UCSD-AML1 (cell line): ENCODE measurements around the gene STK32A.
"Not testable (repeated sequence)": the region's sequence is repeated elsewhere in the genome, so short reads cannot be mapped to it uniquely, and the experiment has no call there.

Experiments used
- DNase-seq: peaks from one replicate; lab custom pipeline; 2025; ENCODE audit not compliant: unreplicated experiment; lab: John Stamatoyannopoulos, UW

STK32A gene

DNA sequence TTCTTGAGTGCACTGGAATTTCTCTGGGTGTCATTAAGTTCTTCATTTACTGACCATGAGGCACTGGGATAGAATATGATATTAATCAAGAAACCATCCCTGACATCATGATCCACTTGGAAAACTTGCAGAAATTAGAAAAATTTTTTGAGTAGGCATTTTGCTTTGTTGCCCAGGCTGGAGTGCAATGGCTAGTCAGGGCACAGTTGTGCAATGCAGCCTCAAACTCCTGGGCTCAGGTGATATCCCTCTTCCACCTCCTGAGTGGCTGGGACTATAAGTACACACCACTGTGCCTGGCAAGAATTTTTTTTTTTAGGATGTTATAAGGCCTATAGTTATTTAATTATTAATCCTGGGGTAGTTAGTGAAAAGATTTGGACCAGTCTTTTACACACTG is 106.5 kb downstream of the STK32A start:
- no peak for DNase-seq

DNA sequence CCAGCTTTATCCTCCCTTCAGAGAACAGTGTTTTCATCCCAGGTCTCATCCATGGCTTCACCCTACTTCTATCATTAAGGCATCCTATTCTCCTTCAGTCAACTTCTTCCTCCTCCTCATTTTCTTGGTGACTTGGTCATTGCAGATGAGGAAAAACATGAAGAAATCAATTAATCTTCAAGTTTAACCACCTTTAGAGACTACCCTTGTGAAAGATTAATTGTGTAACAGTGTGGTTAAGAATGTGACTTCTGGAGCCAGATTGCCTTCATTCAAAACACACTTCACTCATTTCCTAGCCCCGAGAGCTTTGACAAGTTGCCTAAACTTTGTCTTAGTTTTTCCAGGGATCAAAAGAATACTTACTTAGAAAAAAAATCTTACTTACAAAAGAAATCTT is 110.0 kb downstream of the STK32A start:
- no peak for DNase-seq

DNA sequence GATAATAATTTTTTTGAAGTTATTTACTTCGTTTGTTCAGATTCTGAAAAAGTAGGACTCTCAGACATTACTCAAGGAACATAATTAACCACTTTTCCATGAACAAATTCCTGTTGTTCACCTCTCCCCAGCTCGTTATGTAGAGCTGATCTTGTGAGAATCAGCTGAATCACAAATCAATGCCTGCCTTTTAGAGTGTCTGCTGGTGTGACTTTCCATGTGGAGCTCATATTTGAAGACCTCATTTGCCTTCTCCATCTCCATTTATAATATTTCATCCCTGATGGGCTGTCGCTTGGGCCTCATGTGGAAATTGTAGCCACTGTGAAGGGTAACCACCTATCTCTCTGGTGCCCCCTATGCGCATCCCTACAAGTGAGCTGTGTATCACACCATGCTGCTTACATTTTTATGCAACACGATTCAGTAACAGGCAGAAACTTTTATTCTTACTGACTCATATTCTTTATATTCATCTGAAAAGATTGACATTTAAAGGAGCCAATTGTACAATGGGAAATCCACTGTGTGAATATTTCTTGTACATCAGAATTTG is 111.3 kb downstream of the STK32A start:
- DNase-seq = no peak

DNA sequence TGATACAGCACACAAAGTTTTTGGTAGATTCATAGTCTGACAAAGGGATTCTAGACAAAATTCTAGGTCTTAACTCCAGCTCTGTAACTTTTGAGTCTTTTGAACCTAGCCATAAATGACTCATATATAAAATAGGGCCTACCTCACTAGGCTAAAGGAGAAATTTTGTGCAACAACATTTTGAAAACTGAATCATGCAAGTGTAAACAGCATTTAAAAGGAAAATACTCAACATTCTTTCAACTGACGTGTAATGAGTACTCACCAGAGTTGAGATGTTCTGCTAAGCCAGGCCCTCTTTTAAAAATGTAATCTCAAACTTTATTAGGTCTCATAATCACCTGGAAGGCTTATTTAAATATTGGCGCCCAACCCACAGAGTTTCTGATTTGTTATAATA is 113.2 kb downstream of the STK32A start:
- DNase-seq = no peak

DNA sequence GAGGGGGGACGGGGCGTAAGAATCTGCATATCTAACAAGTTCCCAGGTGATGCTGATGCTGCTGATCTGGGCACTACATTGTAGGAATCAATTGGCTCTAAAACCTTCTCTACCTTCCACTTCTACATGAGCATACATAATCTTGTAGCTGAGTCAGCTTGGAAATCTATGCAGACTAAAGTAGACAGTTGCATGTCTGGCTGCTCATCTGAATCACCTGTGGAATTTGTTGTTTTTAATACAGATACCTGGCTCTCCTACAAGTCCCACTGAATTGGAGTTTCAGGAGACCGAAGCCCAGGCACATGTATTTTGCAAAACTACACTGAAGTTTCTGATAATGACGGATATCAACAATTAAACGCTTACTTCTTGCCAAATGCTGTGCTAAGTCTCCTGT is 113.6 kb downstream of the STK32A start:
- DNase-seq = no peak

DNA sequence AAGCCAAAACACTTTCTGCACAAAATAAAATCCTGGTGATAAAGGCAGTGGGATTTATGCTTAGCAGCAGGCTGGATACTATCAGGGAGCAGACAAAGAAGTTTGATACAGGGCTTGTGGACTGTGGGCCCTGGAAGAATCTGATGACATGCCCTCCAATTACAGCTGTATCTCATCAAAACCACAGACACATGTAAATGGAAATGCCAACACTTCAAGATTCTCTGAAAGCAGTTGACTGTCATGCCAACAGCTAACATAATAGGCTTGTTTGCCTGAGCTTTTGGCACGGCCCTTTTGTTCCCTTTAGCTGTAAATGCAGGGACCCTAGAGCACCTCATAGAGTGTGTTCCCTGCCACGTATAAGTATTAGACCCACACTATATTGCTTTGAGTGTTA is 114.4 kb downstream of the STK32A start:
- DNase-seq = no peak

DNA sequence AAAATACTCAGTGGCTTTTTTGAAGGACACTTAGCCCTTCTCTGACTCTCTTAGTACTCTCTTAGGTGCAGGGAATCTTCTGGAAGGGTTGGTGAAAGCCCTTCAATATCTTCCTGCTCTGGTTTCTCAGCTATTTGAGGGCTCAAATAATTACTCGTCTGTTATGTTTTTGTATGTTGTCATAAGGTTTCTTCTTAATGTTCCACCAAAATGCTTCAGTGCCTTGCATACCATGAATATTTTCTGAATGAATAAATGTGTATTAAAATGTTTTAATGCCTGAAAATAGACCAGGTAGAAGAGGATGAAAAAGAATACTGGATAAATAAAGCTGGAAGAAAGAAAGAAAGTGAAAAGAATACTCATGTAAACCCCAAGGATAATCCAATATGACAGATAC is 124.3 kb downstream of the STK32A start:
- no peak for DNase-seq

DNA sequence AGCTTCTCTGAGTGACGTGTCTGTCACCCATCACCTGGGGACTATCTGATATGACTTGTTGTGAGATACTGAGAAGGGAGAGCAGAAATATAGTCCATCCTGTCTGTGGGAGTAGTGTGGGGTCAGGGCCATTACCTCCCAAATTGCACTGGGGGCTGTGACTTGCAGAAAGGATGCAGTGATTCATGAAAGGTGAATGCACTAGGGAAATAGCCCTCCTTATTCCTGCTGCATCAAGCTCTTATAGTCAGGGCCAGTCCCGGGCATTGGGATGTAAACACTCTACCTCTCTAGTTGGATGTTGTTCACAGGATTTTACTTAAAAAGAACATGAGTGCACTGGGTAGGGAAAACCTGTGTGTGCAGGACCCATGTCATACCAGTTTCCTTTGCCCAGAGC is 124.8 kb downstream of the STK32A start:
- DNase-seq = no peak

DNA sequence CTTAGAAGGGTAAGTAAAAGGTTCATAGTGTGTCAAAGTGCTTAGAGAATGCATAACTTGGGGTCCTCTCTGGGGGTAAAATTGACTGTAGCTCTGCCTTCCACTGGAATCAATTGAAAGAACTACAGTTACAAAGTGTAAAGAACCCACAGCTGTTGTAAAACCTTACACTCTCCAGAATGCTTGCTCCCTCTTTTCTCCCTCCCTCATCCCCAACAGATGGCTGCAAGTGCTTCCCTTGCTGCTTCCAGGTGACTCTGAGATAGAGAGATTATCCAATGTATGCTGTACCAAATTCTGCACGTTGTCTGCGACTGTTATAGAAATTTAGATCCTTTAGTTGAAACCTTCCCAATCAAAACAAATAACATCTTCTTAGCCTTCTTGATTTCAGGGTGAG is 126.0 kb downstream of the STK32A start:
- DNase-seq = no peak

DNA sequence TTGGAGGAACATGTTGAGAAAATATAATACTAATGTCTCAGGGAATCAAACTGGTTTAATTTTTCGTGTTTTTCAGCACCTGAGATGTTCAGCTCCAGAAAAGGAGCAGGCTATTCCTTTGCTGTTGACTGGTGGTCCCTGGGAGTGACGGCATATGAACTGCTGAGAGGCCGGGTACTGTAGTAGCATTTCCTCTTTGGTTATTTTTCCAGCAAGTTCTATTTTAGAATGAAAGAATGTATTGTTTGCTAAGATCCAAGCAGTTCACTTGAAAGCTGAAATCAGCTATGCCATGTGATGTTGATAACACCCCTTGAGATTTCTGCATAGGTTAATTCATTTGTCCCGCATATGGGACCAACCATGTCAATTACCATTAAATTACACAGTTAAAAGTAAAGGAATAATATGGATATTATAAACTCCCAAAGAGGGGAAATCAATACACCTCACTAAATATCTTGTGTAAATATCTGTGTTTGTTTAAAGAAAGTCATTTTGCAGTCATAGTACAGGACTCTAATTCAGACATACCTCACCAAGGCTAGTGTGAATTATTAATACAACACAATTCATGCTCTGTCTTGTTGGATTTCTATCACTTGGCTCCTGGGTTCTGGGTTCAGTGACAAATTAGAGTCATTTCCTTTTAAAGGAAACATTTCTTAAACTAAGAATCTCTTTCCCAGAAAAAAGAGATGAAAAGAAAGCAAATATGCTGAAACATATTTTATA is 126.8 kb downstream of the STK32A start:
- no peak for DNase-seq

DNA sequence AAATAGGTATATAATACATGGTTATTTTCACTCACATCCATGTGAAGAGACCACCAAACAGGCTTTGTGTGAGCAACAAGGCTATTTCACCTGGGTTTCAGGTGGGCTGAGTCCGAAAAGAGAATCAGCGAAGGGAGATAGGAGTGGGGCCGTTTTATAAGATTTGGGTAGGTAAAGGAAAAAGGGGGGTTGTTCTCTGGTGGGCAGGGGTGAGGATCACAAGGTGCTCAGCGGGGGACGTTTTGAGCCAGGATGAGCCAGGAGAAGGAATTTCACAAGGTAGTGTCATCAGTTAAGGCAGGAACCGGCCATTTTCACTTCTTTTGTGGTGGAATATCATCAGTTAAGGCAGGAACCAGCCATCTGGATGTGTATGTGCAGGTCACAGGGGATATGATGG is 132.6 kb downstream of the STK32A start:
- DNase-seq = not testable (repeated sequence)

DNA sequence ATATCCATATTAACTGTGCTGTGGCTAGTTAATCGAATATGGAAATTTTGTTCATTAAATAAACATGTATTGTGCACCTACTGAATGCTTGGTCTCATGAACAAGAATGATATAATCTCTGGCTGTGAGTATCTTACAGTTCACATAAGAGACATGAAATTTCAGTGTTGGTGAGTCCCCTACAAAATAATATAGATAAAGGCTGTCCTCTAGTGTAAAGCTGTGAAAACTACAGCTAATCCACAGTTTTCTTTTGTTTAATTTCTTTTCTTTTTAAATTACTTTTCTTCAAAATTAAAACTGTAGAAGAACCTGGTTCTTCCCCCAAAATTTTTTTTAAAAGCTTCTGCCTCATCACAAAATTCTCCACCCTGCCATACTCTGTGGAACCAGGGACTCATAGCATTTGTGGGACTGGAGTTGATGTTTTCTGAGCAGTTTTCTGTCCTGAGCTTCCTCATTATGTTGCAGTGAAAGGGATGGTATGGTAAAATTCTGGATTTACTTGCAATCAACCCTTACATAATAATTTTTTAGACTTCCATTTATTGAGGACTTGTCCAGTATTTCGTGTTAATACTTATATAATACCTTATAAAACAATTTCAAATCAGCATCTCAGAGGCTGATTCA is 135.0 kb downstream of the STK32A start:
- no peak for DNase-seq

DNA sequence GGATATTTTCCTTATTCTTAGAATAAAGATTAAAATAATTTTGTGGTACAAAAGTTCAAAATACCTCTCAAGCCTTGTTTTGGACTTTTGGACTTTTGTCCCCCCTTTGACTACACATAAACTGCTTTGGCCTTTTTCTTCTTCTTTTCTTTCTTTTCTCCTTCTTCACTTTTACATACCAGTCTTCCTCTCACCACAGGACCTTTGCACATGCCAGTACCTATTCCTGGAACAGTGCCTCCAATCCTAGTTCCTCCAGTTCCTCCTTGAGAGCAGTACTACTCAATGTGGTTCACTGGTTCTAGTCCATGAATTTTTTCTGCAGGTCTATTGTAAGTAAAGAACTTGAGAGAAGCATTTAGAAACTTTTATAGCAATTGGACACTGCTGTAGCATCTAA is 136.5 kb downstream of the STK32A start:
- no peak for DNase-seq

DNA sequence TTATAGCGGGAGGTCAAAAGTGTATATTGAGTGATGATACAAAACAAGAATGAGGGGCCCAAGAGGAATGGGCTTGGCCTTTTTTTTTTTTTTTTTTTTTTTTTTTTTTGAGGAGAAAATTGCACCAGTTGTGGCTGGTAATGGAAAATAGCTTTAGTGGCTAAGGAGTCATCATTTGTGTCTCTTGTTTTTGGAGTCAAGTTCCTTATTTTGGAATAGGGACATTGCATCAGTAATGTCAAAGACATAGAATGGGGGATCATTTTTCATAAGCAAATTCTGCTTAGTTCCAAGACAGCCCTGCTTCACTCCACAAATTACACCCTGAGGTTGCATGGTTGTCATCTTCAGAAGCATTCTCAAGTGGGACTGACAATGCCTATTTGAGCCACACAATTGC is 137.4 kb downstream of the STK32A start:
- DNase-seq = no peak

DNA sequence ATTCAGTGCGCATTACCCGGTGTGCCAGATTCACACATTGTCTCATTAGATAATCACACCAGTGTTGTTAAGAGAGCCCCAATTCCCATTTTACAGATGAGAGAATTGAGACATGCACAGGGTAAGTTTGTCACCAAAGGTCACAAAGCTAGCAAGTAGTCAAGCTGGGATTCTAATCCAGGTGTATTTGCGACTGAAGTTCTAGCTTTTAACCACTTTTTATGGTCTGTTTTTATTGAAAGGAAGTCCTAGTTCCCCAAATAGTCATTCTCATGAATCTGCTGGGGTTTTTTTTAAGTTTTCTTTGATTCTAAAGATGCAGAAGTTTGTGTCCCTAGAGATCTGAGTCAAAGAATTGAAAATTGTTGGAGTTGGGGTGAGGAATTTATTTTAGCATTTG is 138.5 kb downstream of the STK32A start:
- DNase-seq = no peak

DNA sequence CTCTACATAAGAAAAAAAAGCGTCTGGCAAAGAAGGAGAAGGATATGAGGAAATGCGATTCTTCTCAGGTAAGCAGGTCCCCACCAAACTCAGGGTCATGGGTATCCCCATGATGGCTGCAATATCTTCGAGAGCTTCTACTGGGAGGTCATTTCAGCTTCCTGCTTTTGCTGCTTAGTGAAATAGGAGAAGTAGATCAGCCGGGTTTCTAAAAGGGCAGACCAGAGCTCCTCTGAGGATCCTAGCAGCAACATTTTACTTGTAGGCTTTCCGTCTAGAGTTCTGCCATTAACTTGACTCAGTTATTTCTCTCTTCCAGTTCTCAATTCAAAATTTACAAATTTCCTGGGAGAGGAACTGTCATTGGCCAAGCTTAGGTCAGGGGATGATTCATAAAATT is 140.3 kb downstream of the STK32A start:
- no peak for DNase-seq

DNA sequence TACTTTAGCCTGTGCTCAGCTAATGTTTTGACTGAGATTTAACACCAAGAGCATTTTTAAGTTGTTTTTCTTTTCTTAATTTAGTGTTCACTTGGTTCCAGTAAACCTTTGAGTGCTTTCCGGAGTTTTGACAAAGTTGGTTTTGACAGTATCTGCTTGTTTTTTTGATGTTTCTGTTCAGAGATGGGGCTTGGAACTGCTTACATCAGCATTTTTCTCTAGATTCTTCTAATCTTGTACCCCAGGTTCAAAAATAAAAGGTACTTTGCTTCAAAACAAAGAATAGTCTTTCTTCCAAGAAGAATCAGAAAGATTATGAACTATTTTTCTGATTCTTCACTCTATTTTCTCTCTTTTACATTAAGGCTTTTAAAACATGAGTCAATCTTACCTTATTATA is 142.9 kb downstream of the STK32A start:
- DNase-seq = no peak

DNA sequence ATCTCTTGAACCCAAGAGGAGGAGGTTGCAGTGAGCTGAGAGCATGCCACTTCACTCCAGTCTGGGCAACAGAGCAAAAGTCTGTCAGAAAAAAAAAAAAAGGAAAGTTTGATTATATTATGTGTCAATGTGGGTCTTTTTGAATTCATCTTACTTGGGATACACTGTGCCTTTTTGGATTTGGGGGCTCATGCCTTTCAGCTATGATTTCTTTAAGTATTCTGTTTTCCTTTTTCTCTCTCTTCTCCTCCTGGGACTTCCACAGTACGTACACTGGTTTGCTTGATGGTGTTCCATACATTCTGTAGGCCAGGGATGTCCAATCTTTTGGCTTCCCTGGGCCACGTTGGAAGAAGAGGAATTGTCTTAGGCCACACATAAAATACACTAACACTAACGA is 146.7 kb downstream of the STK32A start:
- DNase-seq = no peak

DNA sequence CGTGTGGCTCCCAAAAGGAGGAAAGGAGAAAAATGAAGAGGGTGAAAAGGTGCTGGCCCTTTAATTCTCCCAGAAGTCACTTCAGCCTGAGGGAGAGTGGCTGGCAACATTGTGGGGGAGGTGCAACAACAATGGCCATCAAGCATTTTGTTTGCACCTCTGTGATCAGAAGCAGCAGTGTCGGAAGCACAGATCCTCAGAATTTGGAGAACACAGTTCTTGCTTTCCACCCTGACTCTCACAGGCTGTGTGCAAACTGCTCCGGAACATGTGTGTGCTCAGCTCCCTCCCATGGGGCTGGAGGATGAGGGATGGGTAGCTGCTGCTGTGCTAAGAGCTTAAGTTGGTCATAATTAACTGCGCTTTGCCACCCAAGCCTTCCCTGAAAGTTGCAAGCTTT is 147.9 kb downstream of the STK32A start:
- no peak for DNase-seq

DNA sequence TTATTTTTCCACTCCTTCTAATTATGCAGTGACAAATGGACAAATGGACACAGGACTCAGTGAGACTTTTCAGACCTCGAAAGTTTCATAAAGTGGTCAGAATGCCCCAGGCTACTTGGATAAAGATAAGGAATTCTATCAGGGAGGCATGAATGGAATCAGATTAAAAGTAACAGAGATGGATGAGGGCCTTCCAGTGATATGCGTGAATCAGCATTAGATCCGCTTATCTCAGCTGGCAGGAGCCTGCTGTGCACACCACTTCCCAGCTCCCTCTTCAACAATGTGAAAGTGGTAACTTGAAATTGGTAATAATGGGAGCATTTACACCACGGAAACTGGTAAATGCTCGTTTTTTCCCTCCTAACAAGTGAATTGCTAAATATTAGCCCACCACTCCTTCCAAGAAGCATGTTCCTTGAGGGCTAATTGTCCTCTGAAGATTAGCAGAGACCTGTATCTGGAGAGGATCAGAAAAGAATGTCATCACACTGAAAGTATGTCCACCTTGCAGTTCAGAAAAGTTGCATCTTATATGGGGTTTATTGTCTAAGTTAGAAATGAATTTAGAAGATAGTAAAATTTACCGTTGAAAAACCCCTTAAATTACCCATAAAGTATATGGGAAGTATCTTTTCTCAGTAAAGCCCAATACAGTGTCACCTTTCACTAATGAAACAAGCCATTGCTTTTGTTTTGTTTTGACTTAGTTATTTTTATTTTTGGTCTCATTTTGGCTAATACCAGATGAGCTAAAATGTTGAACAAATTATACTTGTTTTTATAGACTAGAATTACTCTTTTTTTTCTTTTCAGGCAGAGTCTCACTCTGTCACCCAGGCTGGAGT is 149.7 kb downstream of the STK32A start:
- DNase-seq = no peak

DNA sequence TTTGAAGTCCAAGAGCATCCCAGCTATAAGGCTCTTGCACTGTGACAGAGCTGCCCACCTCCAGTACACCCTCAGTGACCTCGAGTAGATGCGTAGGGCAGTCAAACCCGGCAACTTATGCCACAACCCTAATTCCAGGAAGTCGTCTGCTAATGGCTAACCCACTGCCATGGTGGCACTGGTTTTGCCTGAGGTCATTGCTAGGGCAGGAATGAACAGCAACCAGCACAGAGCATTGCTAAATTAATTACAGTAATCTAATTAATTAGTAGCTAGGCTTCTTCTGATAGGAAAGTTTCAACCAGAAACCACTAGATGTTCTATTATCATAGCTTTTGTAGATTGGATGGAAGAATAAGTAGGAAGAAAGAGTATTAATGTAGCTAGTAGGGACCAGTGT is 152.3 kb downstream of the STK32A start:
- DNase-seq = no peak
